ENCODE measurements around the gene LRRC43.
A peak's percentile ranks its signal among the peaks of the same experiment; 100 is the strongest.
"Not testable (repeated sequence)": the region's sequence is repeated elsewhere in the genome, so short reads cannot be mapped to it uniquely, and the experiment has no call there.

Gene LRRC43

GRCh38 chr12:122158700-122159285, 24.1 kb upstream of the LRRC43 start:
- no peak for DNase-seq

- no peak for DNase-seq
Measured at GRCh38 chr12:122159882-122160281, 23.0 kb upstream of the LRRC43 start.

- DNase-seq: no peak
Measured at GRCh38 chr12:122160761-122161160, 22.2 kb upstream of the LRRC43 start.

- DNase-seq: peak; percentile 46
Measured at GRCh38 chr12:122161682-122162081, 21.2 kb upstream of the LRRC43 start.

- DNase-seq: no peak
Measured at GRCh38 chr12:122162976-122163375, 19.9 kb upstream of the LRRC43 start.

- DNase-seq: peak; percentile 26
Measured at GRCh38 chr12:122166422-122167349, 16.2 kb upstream of the LRRC43 start.

GRCh38 chr12:122167356-122167925, 15.5 kb upstream of the LRRC43 start:
- DNase-seq: no peak

- no peak for DNase-seq
Measured at GRCh38 chr12:122168492-122168891, 14.4 kb upstream of the LRRC43 start.

- no peak for DNase-seq
Measured at GRCh38 chr12:122171399-122171798, 11.5 kb upstream of the LRRC43 start.

- DNase-seq: no peak
Measured at GRCh38 chr12:122172262-122172939, 10.5 kb upstream of the LRRC43 start.

GRCh38 chr12:122174155-122174845, 8.6 kb upstream of the LRRC43 start, which contains the start of gene IL31:
Gene IL31 (minus strand): TSS chr12:122174221. CDS start chr12:122174172, 49 bp downstream.
- DNase-seq: no peak

- DNase-seq: not testable (repeated sequence)
Measured at GRCh38 chr12:122176473-122176872, 6.5 kb upstream of the LRRC43 start.

- no peak for DNase-seq
Measured at GRCh38 chr12:122183588-122183940, 641 bp downstream of the LRRC43 start.

GRCh38 chr12:122184517-122184916, 1.6 kb downstream of the LRRC43 start:
- no peak for DNase-seq

GRCh38 chr12:122185079-122185478, 2.2 kb downstream of the LRRC43 start:
- DNase-seq: no peak

GRCh38 chr12:122185494-122186082, 2.7 kb downstream of the LRRC43 start:
- no peak for DNase-seq

GRCh38 chr12:122187466-122187865, 4.5 kb downstream of the LRRC43 start:
- no peak for DNase-seq

GRCh38 chr12:122189626-122190475, 6.9 kb downstream of the LRRC43 start:
- no peak for DNase-seq

GRCh38 chr12:122190842-122191668, 8.1 kb downstream of the LRRC43 start:
- peak; percentile 74 for DNase-seq

GRCh38 chr12:122192441-122192840, 9.5 kb downstream of the LRRC43 start:
- no peak for DNase-seq

Measured in CD4-positive, alpha-beta T cell treated with Interleukin-10 for 1 hour (primary cell).